Erythroblast (primary cell): ENCODE data around the gene H2AZ2.
A peak's percentile ranks its signal among the peaks of the same experiment; 100 is the strongest.
"Not testable (repeated sequence)": the region's sequence is repeated elsewhere in the genome, so short reads cannot be mapped to it uniquely, and the experiment has no call there.

Source experiments
- DNase-seq, 2 experiments: peaks; one replicate each; lab custom pipeline; 2025; lab: John Stamatoyannopoulos, UW
- GATA1 ChIP-seq: IDR thresholded peaks from 2 replicates; pipeline ENCODE4 v1.6.1; 2011; ENCODE audit warnings: low read depth, mild to moderate bottlenecking, control low read depth, low read length, moderate library complexity
- POLR2A ChIP-seq: IDR thresholded peaks from 2 replicates; pipeline ENCODE4 v1.6.1; 2011; ENCODE audit warnings: mild to moderate bottlenecking, low read length

H2AZ2 gene

GRCh38 chr7:44849885-44850544 lies 2.1 kb upstream of the H2AZ2 start:
- TF ChIP-seq POLR2A = no peak
- TF ChIP-seq GATA1 = no peak
- DNase-seq = no peak

- no peak for TF ChIP-seq POLR2A
- no peak for TF ChIP-seq GATA1
- no peak for DNase-seq
Measured at GRCh38 chr7:44849259-44849884, 1.5 kb upstream of the H2AZ2 start.

DNA sequence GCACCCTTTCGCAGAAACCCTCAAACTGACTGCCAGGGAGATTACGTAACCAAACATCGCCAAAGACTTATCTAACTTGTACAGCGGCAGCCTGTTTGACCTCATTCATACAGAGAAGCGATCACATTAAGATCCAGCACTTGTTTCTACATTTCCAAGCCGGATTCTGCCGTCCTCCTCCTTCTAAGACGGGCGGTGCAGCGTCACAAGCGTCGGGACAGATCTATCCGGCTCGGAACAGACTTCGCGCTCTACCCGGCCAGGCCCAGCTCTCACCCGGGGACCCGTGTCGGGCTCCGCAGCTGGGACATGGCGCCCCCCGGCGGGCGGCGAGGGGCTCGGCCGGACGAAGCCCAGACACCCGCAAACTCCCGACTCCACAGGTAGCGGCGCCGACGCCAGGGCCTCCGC lies 373 bp downstream of the H2AZ2 start:
- peak; percentile 92 to 95 for DNase-seq
- no peak for TF ChIP-seq POLR2A
- TF ChIP-seq GATA1 = no peak

DNA sequence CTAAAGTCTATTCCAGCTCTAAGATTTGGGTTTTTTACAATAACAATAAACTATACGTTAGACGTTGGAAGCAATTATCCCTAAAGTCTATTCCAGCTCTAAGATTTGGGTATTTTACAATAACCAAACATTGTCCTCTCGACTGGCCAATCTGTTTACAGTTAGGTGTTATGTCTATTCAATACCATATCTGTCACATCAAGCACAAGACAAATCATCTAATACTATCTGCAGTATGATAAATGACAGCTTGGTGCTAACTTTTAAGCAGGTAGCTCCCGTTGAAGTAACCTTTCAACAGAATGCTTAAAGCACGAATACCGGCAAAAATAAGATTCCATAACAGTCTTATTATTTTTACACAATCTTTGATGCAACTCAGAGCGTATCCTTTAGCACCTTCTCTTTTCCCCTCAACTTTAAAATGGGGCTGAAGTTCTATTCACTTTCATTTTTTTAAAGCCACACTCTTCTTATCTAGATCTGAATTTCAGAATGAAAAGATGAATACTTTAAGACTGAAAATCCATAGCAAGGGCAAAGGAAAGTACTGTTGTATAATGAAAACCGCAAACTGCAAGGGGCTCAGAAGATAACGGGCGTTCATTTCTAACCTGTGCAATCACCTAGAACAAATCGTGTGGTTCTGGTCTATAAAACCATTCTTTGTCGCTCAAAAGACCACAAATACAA lies 925 bp downstream of the H2AZ2 start:
- TF ChIP-seq POLR2A (no peak), GATA1 (no peak)
- no peak for DNase-seq

DNA sequence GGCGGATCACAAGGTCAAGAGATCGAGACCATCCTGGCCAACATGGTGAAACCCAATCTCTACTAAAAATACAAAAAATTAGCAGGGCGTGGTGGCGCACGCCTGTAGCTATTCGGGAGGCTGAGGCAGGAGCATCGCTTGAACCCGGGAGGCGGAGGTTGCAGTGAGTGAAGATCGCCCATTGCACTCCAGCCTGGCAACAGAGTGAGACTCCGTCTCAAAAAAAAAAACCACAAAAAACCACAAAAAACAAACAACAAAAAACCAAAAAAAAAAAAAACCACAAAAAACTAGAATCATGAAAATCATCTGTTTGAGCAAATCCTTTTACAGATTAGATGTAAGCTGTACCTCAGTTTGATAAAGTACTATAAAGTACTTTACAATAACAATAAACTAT lies 1.5 kb downstream of the H2AZ2 start:
- peak in 1 of 2 experiments; percentile 41 for DNase-seq

GRCh38 chr7:44845451-44845850 lies 2.4 kb downstream of the H2AZ2 start:
- no peak for DNase-seq
- TF ChIP-seq POLR2A (no peak), GATA1 (no peak)

DNA sequence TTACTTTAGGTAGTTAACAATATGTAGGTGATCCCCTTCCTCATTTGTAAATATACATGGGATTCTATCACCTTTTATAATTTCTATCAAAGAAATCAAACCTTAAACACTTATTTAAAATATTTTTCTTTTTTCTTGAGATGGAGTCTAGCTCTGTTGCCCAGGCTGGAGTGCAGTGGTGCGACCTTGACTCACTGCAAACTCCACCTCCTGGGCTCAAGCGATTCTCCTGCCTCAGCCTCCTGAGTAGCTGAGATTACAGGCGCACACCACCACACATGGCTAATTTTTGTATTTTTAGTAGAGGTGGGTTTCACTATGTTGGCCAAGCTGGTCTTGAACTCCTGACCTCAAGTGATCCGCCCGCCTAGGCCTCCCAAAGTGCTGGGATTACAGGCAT lies 4.4 kb downstream of the H2AZ2 start:
- not testable (repeated sequence) for DNase-seq

- DNase-seq = not testable (repeated sequence)
Measured at GRCh38 chr7:44842675-44843074, 5.2 kb downstream of the H2AZ2 start.

GRCh38 chr7:44838751-44839150 lies 9.1 kb downstream of the H2AZ2 start:
- TF ChIP-seq POLR2A (no peak), GATA1 (no peak)
- DNase-seq = no peak

- TF ChIP-seq POLR2A = no peak
- no peak for TF ChIP-seq GATA1
- no peak for DNase-seq
Measured at GRCh38 chr7:44827567-44827966, 20.3 kb downstream of the H2AZ2 start.

GRCh38 chr7:44824894-44825526 lies 22.9 kb downstream of the H2AZ2 start:
- TF ChIP-seq POLR2A (no peak), GATA1 (no peak)
- no peak for DNase-seq

DNA sequence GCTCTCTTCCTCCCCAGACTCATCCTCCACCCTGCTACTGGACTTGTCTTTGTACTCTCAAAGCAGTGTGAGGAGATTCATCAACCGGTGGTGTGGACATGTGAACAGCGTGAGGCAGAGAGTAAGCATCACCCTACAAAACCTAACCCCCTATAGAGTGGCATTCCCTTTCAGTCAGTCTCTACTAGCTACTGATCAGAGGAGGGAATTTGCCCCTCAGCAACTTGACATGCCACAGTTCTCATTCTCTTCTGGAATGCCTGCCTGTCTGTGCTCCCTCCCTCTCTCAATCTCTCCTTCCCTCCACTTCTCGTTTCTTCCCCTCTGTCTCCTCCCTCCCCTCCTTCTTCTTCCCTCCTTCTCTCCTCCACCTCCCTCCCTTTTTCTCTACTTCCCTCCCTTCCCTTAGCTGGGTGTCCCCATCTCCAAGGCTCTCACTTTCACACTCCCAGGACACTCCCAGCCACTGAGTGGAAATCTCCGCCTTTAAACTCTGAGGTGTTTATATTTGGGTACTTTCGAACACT lies 24.6 kb downstream of the H2AZ2 start:
- DNase-seq = no peak
- TF ChIP-seq GATA1 = no peak
- TF ChIP-seq POLR2A = no peak

- TF ChIP-seq POLR2A (no peak), GATA1 (no peak)
- DNase-seq = no peak
Measured at GRCh38 chr7:44819292-44819691, 28.6 kb downstream of the H2AZ2 start.

GRCh38 chr7:44814919-44815318 lies 33.0 kb downstream of the H2AZ2 start:
- no peak for TF ChIP-seq GATA1
- no peak for TF ChIP-seq POLR2A
- peak; percentile 24 to 26 for DNase-seq
